ENCODE measurements around the gene ARHGDIA.
A peak's percentile ranks its signal among the peaks of the same experiment; 100 is the strongest.

ARHGDIA gene

GRCh38 chr17:81884520-81884919 lies 13.4 kb upstream of the ARHGDIA start:
- H3K9me3 ChIP-seq (ENCODE audit: control insufficient read depth, insufficient read depth, low read depth, low read length), result no peaks in the 10 kb centered on the region
- peaks cover 84% of the 10 kb centered on the region for H3K36me3 ChIP-seq (ENCODE audit: control insufficient read depth, insufficient read depth, low read length)
- H3K4me3 ChIP-seq (ENCODE audit: low read depth, low read length), result no peak overlapping the region

GRCh38 chr17:81879121-81879520 lies 8.0 kb upstream of the ARHGDIA start:
- H3K36me3 ChIP-seq (ENCODE audit: control insufficient read depth, insufficient read depth, low read length), result peaks cover 44% of the 10 kb centered on the region
- H3K4me1 ChIP-seq (ENCODE audit: control insufficient read depth, insufficient read depth, low read length), result no peaks in the 10 kb centered on the region
- H3K27ac ChIP-seq (ENCODE audit: low read depth, low read length), result no peak overlapping the region
- no peaks in the 10 kb centered on the region for H3K9me3 ChIP-seq (ENCODE audit: control insufficient read depth, insufficient read depth, low read depth, low read length)
- H3K4me3 ChIP-seq (ENCODE audit: low read depth, low read length), result no peak overlapping the region
- no peaks in the 10 kb centered on the region for H3K27me3 ChIP-seq (ENCODE audit: control insufficient read depth, insufficient read depth, low read length)
- no peak overlapping the region for H3K9ac ChIP-seq (ENCODE audit: low read length)

More at GRCh38 chr17:81884520-81884919, 13.4 kb upstream of the ARHGDIA start:
- H3K4me1 ChIP-seq (ENCODE audit: control insufficient read depth, insufficient read depth, low read length), result no peaks in the 10 kb centered on the region
- no peak overlapping the region for H3K27ac ChIP-seq (ENCODE audit: low read depth, low read length)
- no peak overlapping the region for H3K9ac ChIP-seq (ENCODE audit: low read length)
- H3K27me3 ChIP-seq (ENCODE audit: control insufficient read depth, insufficient read depth, low read length), result no peaks in the 10 kb centered on the region

- Histone ChIP-seq H3K36me3 (ENCODE audit: control insufficient read depth, insufficient read depth, low read length) (peaks cover 39% of the 10 kb centered on the region), H3K27ac (ENCODE audit: low read depth, low read length) (no peak overlapping the region), H3K4me3 (ENCODE audit: low read depth, low read length) (no peak overlapping the region)
These were observed 7.2 kb upstream of the ARHGDIA start for GRCh38 chr17:81878294-81878693.

GRCh38 chr17:81877569-81877968 lies 6.4 kb upstream of the ARHGDIA start:
- no peak overlapping the region for H3K27ac ChIP-seq (ENCODE audit: low read depth, low read length)
- peaks cover 36% of the 10 kb centered on the region for H3K36me3 ChIP-seq (ENCODE audit: control insufficient read depth, insufficient read depth, low read length)
- H3K4me1 ChIP-seq (ENCODE audit: control insufficient read depth, insufficient read depth, low read length), result no peaks in the 10 kb centered on the region
- H3K9me3 ChIP-seq (ENCODE audit: control insufficient read depth, insufficient read depth, low read depth, low read length), result no peaks in the 10 kb centered on the region
- H3K27me3 ChIP-seq (ENCODE audit: control insufficient read depth, insufficient read depth, low read length), result no peaks in the 10 kb centered on the region
- no peak overlapping the region for H3K9ac ChIP-seq (ENCODE audit: low read length)
- no peak overlapping the region for H3K4me3 ChIP-seq (ENCODE audit: low read depth, low read length)

More at GRCh38 chr17:81878294-81878693, 7.2 kb upstream of the ARHGDIA start:
- Histone ChIP-seq H3K9me3 (ENCODE audit: control insufficient read depth, insufficient read depth, low read depth, low read length) (no peaks in the 10 kb centered on the region), H3K9ac (ENCODE audit: low read length) (no peak overlapping the region), H3K27me3 (ENCODE audit: control insufficient read depth, insufficient read depth, low read length) (no peaks in the 10 kb centered on the region), H3K4me1 (ENCODE audit: control insufficient read depth, insufficient read depth, low read length) (no peaks in the 10 kb centered on the region)

DNA sequence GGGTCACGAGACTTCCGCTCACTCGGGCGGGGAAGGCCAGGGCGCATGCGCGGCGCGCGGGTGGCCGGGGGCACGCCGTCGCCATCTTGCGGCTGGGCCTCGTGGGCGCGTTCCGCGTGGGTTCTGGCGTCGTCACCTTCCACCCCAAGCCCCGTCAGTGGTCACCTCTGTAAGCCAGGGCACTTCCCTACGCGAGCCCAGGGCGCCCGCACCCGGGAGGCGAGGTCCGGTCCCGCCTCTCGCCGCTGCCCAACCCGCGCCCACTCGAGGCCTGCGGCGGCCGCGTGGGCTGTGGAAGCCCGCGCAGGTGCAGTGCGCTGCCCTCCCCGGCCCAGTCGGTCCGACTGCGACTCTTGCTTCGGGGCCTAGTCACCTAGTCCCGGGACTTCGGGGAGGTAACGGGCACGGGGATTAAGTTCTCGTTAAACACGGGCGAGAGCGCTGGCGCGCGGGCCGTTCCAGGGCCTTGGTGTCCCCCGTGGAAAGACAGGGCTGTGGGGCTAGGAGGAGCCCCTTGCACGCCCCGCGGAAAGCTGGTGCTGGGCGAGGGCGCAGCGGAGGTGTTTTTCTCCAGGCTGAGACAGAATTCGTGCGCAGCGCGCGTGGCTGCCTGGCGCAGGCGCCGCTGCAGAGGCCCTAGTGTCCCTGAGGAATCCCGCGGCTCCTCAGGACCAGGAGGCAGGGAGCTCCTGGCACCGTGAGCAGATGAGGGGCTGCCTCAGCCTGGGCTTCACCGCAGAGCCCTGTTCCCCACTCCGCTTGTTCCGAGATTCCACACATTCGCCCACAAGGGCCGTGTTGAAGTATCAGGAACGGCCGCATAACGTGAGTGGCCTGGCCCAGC lies 472 bp upstream of the ARHGDIA start:
- peak overlapping the region; percentile 98 for H3K9ac ChIP-seq (ENCODE audit: low read length)
- H3K9me3 ChIP-seq (ENCODE audit: control insufficient read depth, insufficient read depth, low read depth, low read length), result no peaks in the 10 kb centered on the region
- no peaks in the 10 kb centered on the region for H3K27me3 ChIP-seq (ENCODE audit: control insufficient read depth, insufficient read depth, low read length)
- peak overlapping the region; percentile 96 for H3K4me3 ChIP-seq (ENCODE audit: low read depth, low read length)
- peaks cover 34% of the 10 kb centered on the region for H3K4me1 ChIP-seq (ENCODE audit: control insufficient read depth, insufficient read depth, low read length)
- H3K36me3 ChIP-seq (ENCODE audit: control insufficient read depth, insufficient read depth, low read length), result peaks cover 16% of the 10 kb centered on the region
- peak overlapping the region; percentile 99 for H3K27ac ChIP-seq (ENCODE audit: low read depth, low read length)

DNA sequence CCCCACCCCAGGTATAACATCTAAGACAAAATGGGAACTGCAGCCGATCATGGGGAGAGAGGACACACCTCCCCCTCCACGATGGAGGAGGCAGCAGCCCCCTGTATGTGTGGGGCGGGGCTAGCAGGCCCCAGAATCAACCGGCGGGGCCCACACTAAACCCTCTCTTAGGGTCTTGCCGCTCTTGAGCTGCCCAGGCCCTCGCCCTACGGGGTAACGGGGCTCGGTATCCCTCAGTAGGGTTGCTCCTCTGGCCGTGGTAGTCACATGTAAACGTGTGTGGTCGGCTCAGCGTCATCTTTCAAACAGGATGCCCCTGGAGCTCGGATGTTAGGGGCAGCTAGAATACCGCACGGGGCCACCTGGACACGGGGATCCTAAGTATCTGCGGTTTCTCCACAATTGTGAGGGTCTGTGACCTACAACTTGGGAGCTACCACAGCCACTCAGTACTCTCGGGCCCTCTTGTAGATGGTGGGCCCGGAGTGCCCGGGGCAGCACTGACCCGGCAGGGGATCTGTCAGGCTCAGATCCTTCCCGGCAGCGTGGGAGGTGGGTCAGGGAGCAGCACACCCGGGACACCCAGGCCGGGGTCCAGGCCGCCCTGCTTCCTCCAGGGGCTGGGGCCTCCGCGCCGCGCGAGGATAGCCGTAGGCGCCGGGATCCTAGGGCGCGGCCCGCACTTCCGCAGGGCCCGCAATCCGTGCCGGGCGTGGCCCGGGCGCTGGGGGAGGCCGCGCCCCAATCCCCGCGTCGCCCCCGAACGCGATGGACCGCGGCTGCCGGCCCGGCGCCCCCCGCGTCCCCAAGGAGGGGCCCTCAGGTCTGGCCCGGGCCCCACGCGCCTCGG lies 781 bp downstream of the ARHGDIA start:
- H3K9ac ChIP-seq (ENCODE audit: low read length), result peak overlapping the region; percentile 94
- peak overlapping the region; percentile 57; the same call in 1 of the 2 replicates for H3K27ac ChIP-seq (ENCODE audit: low read depth, low read length)
- no peaks in the 10 kb centered on the region for H3K27me3 ChIP-seq (ENCODE audit: control insufficient read depth, insufficient read depth, low read length)
- peaks cover 38% of the 10 kb centered on the region for H3K4me1 ChIP-seq (ENCODE audit: control insufficient read depth, insufficient read depth, low read length)
- peak overlapping the region; percentile 65 for H3K4me3 ChIP-seq (ENCODE audit: low read depth, low read length)
- no peaks in the 10 kb centered on the region for H3K9me3 ChIP-seq (ENCODE audit: control insufficient read depth, insufficient read depth, low read depth, low read length)
- peaks cover 27% of the 10 kb centered on the region for H3K36me3 ChIP-seq (ENCODE audit: control insufficient read depth, insufficient read depth, low read length)

GRCh38 chr17:81869221-81870130 lies 1.7 kb downstream of the ARHGDIA start:
- H3K36me3 ChIP-seq (ENCODE audit: control insufficient read depth, insufficient read depth, low read length), result peaks cover 34% of the 10 kb centered on the region
- peak overlapping the region; percentile 74; the same call in 1 of the 2 replicates for H3K27ac ChIP-seq (ENCODE audit: low read depth, low read length)
- no peaks in the 10 kb centered on the region for H3K9me3 ChIP-seq (ENCODE audit: control insufficient read depth, insufficient read depth, low read depth, low read length)
- peak overlapping the region; percentile 65 for H3K4me3 ChIP-seq (ENCODE audit: low read depth, low read length)
- H3K27me3 ChIP-seq (ENCODE audit: control insufficient read depth, insufficient read depth, low read length), result no peaks in the 10 kb centered on the region
- peak overlapping the region; percentile 94 for H3K9ac ChIP-seq (ENCODE audit: low read length)
- H3K4me1 ChIP-seq (ENCODE audit: control insufficient read depth, insufficient read depth, low read length), result peaks cover 38% of the 10 kb centered on the region

GRCh38 chr17:81868674-81869220 lies 2.4 kb downstream of the ARHGDIA start:
- H3K27ac ChIP-seq (ENCODE audit: low read depth, low read length), result peak overlapping the region; percentile 74; the same call in 1 of the 2 replicates
- H3K4me3 ChIP-seq (ENCODE audit: low read depth, low read length), result peak overlapping the region; percentile 65
- H3K9me3 ChIP-seq (ENCODE audit: control insufficient read depth, insufficient read depth, low read depth, low read length), result no peaks in the 10 kb centered on the region
- H3K9ac ChIP-seq (ENCODE audit: low read length), result peak overlapping the region; percentile 67
- H3K36me3 ChIP-seq (ENCODE audit: control insufficient read depth, insufficient read depth, low read length), result peaks cover 41% of the 10 kb centered on the region
- H3K27me3 ChIP-seq (ENCODE audit: control insufficient read depth, insufficient read depth, low read length), result no peaks in the 10 kb centered on the region
- H3K4me1 ChIP-seq (ENCODE audit: control insufficient read depth, insufficient read depth, low read length), result peaks cover 38% of the 10 kb centered on the region

DNA sequence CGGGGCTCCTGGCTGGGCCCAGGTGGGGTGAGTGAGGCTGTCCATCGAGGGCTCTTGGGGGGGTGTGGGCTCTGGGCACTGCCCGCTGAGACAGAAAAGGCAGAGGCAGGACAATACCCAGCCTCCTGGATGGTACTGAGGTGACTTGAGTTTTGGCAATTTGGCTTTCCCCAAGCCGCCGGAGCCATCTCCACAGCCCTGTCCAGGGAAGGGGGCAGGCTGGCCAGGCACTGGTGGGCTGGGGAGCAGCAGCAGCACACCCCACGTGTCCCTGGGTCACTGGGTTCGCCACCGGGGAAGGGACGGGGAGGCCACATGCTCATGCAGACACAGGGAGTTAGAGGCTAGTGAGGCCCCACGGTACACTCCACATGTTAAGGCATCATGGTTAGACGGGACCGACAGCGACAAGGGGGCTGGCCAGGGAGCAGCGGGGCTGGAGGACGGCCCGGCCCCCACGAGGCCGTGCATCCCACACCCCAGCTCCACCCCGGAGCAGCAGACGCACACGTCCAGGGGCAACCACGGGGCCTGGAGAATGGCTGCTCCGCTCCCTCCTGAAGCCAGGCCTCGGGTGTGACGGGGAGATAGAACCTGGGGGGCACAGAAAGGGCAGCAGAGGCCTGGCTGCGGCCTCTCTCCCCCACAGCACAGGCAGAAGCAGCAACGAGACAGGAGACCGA lies 3.0 kb downstream of the ARHGDIA start:
- Histone ChIP-seq H3K9me3 (ENCODE audit: control insufficient read depth, insufficient read depth, low read depth, low read length) (no peaks in the 10 kb centered on the region), H3K36me3 (ENCODE audit: control insufficient read depth, insufficient read depth, low read length) (peaks cover 47% of the 10 kb centered on the region), H3K9ac (ENCODE audit: low read length) (peak overlapping the region; percentile 56), H3K4me1 (ENCODE audit: control insufficient read depth, insufficient read depth, low read length) (peaks cover 38% of the 10 kb centered on the region), H3K4me3 (ENCODE audit: low read depth, low read length) (no peak overlapping the region), H3K27ac (ENCODE audit: low read depth, low read length) (peak overlapping the region; percentile 74; the same call in 1 of the 2 replicates), H3K27me3 (ENCODE audit: control insufficient read depth, insufficient read depth, low read length) (no peaks in the 10 kb centered on the region)
